Activated CD4-positive, CD25-positive, alpha-beta regulatory T cell treated with anti-CD3 and anti-CD28 coated beads, Interleukin-2, amount 50 U/mL, for 16 hours (primary cell): ENCODE results near the gene ZDHHC14.
"Not testable (repeated sequence)": the region's sequence is repeated elsewhere in the genome, so short reads cannot be mapped to it uniquely, and the experiment has no call there.

Experiments
- DNase-seq: peaks from one replicate; pipeline ENCODE4 v3.0.0-alpha.2; 2020; ENCODE audit warnings: low read depth, low spot score

The ZDHHC14 gene

DNA sequence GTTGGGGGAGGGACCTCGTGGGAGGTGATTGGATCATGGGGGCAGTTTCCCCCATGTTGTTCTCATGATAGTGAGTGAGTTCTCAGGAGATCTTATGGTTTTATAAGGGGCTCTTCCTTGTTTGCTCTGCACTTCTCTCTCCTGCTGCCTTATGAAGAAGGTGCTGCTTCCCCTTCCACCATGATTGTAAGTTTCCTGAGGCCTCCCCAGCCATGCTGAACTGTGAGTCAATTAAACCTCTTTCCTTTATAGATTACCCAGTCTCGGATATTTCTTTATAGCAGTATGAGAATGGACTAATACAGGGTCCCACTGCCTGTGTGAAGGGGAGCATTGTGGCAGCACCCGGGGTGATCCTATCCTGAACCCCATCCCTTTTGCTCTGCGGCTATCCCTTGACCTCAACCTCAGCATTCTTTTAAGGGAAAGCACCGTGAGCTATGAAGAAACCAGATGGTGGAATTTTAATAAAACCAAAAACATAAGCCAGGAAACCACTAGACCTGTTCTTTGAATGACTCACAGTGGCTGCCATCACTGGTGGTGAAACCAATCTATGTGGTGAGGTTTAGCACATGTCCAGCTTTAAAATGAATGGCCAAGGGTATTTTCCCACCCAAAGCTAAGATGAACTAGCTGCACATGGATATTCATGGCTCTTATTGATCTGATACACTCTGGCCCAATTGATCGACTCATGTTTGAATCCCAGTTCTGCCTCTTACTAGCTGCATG, 62.2 kb downstream of the ZDHHC14 start:
- DNase-seq, result no peak

DNA sequence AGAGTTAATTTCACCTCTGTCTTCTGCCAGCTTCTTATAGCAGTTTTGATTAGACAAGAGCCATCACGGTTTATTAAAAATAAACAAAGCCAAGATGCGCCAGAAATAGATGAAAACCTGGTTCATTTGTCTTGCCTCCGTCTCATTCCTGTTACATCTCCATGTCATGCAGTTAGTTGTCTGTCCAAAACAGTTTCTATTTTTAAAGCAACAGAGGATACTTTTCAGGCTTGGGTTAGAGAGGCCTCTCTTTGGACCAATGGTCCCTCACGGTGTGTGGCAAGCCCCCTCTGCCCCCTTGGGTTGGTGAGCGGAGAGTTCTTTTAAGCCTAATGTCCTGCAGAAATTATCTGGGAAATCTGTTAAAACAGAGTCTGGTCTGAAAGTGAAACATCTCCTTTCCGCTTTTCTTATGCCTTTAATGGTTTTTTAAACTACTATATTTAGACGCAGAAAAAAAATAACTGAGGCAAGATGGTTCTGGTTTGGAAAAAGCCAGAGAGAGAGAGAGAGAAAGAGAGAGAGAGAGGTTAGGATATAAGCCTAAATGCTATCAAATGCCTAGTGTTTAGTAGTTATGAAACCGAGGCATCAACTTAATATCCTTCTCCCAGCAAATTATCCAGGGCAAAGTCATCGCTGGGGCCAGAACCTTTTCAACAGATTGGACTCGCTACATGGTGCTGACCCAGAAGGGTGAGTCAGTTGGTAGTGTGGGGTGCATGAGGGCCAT, 64.5 kb downstream of the ZDHHC14 start:
- no peak for DNase-seq

DNA sequence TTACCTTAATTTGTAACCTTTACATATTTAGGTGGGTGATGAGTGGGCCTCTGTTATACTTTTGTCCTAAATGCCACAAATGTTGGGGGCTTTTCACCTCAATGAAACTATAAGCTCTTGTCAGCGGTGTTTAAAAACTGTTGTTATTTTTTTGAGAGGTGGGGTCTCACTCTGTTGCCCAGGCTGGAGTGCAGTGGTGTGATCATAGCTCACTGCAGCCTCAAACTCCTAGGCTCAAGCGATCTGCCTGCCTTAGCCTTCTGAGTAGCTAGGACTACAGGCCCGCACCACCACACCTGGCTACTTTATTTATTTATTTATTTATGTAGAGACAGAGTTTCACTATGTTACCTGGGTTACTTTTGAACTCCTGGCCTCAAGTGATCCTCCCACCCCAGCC, 66.7 kb downstream of the ZDHHC14 start:
- no peak for DNase-seq

DNA sequence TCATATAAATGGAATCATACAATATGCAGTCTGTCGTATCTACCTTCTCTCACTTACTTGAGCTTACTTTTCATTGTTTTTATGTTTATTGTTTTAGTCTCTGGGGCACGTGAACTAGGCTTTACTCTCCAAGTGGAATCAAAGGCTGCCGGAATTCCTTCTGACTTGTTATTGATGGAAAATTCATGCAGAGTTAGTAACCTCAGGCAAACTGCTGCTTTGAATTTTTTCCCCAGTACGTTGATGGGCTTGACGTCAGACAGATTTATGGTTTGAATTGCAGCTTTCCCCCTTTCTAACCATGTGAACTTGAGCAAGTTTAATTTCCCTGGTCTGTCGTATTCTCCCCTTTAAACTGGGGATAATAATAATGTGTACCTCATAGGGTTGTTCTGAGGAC, 68.6 kb downstream of the ZDHHC14 start:
- DNase-seq, result no peak

DNA sequence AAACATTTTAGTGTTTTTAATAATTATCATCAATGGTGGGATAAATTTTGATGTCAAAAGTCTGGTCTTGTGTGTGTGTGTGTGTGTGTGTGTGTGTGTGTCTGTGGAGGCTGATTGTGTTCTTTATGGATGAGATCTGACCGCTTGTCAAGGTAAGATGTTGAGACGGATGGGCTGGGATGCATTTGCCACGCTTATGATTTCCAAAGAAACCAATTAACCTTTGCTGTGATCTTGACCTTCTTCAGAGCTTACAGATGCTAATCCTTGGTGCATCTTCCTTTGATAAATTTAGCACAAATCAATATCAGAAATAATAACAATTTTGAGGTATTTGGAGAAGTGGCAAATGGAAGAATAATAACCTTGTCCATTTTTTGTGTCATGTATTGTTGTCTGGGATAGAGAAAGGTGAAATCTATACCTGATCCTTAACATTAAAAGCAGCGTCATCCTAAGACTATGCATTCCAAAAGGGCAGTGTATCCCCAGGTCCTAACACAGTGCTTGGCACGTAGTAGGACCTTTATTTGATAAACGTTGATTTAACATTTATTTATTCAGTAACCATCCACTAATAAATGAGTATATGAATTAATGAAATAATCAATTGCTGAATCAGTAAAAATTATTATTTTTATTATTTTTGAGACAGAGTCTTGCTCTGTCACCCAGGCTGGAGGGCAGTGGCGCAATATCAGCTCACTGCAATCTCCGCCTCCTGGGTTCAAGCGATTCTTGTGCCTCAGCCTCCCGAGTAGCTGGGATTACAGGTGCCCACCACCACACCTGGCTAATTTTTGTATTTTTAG, 70.1 kb downstream of the ZDHHC14 start:
- DNase-seq, result no peak

DNA sequence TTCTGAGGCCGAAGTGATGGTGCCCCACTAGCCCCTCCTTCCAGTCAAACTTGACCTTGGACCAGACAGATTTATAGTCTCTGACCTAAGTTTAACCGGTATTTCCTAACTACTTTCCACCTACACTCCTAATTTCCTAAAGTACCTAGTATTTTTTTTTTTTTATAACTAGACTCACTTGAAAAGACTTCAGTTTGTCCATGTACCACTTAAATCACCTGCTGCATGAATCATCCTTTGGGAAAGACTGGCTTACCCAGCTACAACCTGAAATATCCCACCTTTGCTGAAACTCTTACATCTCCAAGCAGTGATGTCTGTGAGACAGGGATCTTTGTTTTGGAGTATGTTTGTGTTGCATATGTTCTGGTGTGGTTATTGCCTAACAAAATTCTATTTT, 71.1 kb downstream of the ZDHHC14 start:
- no peak for DNase-seq

DNA sequence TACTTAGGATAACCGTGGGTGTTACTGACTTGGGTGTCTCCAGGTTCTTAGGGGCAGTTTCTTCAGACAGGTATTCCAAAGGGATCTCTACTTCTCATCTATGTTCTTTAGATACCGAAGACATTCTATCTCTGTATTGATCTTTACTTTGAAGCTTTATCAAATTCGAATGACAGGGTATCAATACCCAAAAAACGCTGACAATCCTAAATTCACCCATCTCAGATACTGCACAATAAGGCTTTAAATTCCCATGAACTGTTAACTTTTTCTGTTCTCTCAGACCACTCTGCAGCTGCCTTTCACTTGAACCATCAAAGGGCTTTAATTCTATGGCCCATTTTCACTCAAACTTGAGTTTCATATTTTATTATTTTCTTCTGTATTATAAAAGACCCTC, 72.1 kb downstream of the ZDHHC14 start:
- no peak for DNase-seq

DNA sequence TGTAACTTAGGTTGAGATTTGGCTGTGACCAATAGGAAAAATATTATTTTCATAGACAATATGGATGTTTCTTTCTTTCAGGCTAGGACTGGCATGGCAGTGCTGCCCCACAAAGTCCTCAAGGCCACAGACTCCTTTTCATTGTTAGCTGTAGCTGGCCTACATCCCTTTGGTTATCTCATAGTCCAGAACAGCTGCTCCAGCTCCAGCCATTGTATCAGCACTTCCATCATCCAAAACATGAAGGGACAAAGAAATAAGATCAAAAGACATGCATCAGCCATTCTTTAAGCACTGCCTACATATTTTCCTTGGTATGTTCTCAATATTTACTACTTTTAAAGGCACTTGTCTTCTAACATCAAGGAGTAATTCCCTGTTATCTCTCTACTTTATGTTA, 73.0 kb downstream of the ZDHHC14 start:
- DNase-seq, result no peak

DNA sequence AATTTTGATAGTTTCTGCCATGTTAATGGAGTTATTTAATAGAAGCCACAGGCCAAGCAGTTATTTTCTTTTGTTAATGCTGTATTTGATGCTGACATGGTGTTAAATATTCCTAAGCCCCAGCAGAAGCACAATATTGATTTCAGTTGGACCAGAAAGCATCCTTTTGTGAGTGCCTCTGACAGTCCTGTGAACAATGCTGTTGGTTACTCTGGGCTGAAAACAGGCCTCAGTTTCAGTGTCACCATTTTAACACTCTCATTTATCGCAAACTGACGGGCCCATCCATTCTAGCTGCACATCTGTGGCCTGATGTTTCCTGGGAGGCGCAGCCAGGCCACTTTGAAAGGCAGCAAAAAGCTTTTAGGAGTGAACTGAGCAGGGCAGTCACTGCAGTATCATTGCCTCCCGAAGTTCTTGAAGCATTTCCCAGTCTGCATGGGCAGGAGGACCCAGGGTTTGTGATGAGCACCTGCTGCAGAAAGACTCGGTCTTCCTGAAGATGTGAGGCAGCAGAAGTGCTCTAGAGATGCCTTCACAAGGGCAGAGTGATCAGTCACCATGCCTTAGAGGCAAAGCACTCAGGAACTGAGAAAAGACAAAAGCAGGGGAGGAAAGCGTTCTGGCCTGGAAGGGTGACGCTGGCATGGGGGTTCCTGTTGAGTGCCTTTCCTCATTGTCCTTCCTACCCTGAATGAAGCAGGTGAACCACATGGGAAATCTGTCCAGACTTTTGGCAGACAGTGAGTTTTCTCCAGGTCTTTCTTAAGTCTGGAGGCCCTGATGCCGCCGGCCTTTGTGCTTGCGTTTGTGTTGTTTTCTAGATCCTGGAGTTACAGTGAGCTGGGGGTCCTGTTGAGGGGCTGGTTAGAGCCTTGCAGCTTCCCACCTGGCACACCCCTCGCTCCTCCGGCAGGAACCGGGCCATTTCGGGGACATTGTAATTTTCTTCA, 74.0 kb downstream of the ZDHHC14 start:
- no peak for DNase-seq

DNA sequence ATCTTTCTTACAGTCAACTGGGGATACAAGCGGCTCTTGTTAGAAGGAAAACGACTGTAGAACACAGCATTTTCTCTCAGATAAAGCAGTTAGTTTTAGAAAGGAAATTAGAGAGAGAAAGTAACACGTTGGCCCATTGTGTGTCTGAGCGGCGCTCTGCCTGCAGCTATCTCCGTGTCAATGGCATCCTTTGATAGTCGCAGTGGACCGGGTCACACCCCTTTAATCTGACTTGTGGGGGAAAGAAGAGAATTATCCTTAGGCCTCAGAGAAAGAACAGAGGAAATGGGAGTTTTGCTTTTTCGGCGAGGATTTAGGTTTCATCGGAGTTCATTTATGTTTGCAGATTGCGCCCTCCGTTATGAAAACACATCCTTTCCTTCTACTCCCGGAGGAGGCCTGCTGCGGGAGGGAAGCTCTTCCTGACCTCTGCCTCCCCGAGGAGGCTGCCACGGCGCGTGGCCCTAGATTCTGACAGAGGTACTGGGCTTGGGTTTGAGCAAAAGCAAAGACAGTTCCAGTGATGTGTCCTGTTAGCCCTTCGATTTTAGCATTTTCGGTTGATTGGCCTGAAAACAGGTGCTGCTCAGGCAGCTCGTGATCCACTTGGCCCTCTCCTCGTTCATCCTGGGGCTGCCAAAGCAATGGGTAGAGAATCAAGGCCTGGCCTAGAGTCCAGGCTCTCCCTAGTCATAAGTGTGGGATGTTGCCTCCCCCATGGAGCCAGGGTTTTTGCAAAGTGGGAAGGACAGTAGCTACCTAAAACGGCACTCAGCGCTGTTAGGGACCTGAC, 74.9 kb downstream of the ZDHHC14 start:
- DNase-seq, result no peak

DNA sequence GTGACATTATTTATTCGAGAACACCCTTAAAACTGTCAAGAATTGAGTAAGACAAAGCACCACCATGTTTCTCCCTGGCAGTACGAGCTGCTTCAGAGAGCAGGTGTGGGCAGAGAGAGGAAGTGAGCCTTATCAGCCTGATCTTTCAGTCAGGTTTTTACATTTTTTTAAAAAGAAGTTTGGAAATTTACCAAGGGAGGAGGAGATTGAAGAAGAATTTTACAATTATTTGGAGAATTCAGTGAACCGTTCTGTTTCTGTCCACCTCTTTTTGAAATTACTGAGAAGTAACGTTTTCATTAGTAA, 75.5 kb downstream of the ZDHHC14 start:
- no peak for DNase-seq

DNA sequence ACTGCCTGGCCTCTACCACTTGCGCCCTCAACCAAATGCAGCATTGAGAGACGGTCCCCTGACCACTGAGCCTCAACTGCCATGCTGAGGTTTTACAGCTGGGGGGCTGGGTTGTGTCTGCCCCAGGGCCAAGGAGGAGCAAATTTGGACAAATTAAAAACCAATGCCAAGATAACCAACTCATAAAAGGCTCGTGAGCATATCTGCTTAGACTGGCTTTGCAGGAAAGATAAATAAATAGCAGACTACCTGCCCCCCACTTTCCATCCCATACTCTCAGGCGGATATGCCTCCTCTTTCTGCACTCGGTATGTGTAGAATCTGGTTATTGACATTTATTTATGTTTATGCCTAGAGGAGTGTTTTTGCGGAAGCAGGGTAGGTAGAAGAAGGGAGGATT, 76.8 kb downstream of the ZDHHC14 start:
- no peak for DNase-seq

DNA sequence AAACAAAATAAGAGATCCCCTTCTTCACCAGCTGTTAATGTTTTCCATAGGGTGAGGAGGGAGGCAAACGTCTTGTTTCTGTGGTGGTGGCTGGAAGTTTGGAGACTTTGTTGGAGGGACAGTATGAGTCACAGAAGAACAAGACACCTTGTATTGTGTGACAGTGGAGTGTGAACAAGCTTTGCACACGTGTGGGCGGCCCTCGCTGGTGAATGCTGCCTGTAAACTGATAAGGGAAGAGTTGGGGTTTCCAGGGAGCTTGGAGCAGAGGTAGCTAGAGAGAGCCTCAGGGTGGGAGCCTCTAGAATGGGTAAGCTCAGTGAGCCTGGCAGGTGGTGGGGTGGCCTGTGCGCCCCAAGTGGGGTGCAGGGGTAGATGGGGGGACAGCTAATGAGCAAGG, 78.3 kb downstream of the ZDHHC14 start:
- DNase-seq, result no peak

DNA sequence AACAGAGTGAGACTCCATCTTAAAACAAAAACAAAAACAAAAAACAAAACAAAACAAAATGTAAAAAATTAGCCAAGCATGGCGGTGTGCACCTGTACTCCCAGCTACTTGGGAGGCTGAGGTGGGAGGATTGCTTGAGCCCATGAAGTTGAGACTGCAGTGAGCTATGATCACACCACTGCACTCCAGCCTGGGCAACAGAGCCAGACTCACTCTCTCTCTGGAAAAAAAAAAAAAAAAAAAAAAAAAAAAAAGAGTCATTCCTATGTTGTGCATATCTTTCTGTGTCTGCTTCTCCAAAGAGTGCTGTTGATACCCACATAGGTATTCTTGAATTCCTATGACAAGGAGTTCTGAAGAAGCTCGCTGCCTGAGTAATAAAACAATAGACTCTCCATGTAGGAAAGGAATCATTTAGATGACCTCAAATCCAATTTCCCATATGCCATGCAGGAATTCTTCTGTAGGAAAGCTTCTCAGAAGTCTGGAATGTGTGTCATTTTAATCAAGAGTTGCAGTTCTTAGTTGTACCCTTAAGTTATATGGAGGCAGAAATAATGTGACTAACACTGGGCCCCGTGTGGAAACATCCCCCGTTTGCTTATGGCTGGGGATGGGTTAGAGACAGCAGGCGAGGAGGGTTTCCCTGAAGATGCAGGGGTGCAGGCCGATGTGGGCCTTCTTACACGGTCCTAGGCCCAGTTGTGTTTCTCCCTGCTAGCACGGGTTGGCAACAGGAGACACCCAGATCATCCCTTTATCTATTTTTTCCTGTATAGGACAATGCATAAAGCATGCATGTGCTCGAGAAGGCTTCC, 79.4 kb downstream of the ZDHHC14 start:
- no peak for DNase-seq

DNA sequence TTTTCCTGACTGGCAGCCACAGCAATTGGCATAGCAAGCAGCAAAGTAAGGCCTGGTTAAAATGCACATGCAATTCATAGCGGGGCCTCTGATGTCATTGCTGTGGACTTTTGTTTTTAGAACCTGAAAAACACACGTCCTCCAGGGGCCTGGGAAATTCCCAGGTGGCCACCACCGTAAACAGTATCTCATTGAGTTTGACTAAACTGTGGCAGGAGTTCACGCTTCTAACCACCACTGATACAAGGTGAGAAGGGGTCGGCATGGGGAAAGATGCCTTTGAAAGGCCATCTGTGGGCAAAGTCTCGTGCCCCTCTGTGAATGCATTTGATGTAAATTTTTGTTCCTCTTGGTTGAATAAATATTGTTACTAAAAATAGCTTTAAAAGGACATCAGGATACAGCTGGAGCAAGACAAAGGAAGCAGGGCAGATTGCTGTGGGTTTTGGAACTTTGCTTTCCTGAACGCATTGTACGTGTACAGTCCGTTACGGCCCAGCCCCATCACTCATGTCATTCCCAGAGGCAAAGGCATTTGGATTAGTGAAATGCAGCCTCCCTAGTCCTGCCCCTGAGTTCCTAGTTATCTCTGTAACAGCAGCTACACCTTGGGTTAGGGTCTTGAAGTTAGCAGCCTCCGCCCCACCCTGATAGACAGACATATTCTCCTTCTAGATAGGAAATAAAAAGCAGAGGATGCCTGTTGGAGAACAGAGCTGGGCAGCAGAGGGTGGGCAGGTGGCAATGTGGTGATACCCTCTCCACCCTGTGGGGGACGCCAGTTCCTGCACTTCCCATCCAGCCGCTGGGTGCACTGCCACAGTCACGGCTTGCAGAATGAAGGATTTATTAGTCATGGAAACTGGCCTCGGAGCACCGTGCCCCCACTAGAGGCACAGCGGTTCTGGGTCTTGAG, 80.3 kb downstream of the ZDHHC14 start:
- DNase-seq, result no peak

DNA sequence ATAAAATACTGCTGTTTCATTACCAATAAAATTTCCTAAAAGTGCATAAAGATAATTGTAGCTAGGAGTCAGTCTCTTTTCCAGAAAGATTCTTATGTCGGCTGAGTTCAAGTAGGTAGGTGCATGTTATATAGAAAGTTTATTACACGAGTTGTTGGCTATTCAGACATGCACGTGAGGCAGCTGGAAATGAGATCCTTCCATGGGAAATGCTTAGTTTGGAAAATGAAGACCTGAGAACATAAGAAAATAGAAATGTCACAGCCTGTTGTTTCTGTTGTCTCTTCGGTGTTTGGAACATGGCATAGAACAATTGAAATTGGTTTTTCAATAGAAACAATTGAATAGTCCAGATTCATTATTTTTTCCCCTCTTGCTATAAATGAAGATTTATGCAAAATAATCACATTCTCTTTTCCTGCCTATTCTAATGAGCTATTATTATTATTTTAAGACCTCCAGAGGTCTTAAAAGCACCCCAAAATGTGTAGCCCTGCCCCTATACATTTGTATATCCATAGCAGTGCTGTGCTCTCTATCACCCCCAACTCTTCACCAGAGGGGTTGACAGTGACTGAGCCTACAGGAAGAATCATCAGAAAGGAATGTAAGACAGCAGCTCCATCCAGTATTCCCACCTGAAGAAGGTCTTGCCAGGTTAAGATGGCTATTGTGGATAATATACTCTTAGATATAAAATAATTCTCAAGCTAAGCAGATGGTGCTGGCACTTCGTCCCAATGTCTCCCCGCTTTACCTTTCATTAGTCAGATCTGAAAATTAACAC, 82.2 kb downstream of the ZDHHC14 start:
- DNase-seq, result no peak

DNA sequence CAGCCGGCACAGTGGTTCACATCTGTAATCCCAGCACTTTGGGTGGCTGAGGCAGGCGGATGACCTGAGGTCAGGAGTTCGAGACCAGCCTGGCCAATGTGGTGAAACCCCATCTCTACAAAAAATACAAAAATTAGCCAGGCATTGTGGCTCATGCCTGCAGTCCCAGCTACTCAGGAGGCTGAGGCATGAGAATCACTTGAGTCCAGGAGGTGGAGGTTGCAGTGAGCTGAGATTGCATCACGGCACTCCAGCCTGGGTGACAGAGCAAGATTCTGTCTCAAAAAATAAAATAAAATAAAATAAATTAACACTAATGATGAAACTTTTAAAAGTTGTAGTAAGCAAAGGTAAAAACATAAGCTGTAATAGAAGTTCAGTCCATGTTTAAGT, 82.7 kb downstream of the ZDHHC14 start:
- DNase-seq, result not testable (repeated sequence)
